ENCODE results near the gene ITGBL1. TPM values are rescaled to one million over a fixed set of nuclear protein-coding genes. Genes with fewer than 3 reads are reported as not detected.

The ITGBL1 gene
- total and polyA plus RNA-seq, 7 donors = 0.44 to 5.7 (median 1.7) TPM

GRCh38 chr13:101454767-101455166 lies 2.3 kb downstream of the ITGBL1 start:
- peaks cover 0 to 16% (median 2%) of the 10 kb centered on the region in 3 donors for H3K27me3 ChIP-seq (ENCODE audit: insufficient read depth in 3 of 3, low read length in 2 of 3)
- H3K36me3 ChIP-seq (ENCODE audit: insufficient read depth in 1 of 2, low read depth in 1 of 2) = no peaks in the 10 kb centered on the region
- ATAC-seq (no peak), DNase-seq (no peak)
- H3K27ac ChIP-seq = no peak overlapping the region
- intact Hi-C loops (cut with DNase I) = no loop called here
- no peaks in the 10 kb centered on the region for H3K4me1 ChIP-seq
- no peak overlapping the region for H3K4me3 ChIP-seq
- no peak for TF ChIP-seq CTCF (IDR thresholded peaks at IDR 0.05)
- WGBS, 3 donors = 45 to 71% (median 50%) methylated on average over 2 of the region's 2 CpGs
- H3K9me3 ChIP-seq = no peaks in the 10 kb centered on the region

GRCh38 chr13:101455863-101456262 lies 3.4 kb downstream of the ITGBL1 start:
- no peak for ATAC-seq
- DNase-seq = no peak
- no peaks in the 10 kb centered on the region for H3K36me3 ChIP-seq (ENCODE audit: insufficient read depth in 1 of 2, low read depth in 1 of 2)
- H3K4me1 ChIP-seq = no peaks in the 10 kb centered on the region
- no peak overlapping the region for H3K27ac ChIP-seq
- no peaks in the 10 kb centered on the region for H3K9me3 ChIP-seq
- intact Hi-C loops (cut with DNase I) = no loop called here
- H3K4me3 ChIP-seq = no peak overlapping the region
- TF ChIP-seq CTCF (IDR thresholded peaks at IDR 0.05) = no peak
- H3K27me3 ChIP-seq (ENCODE audit: insufficient read depth in 3 of 3, low read length in 2 of 3) = peaks cover 0 to 16% (median 2%) of the 10 kb centered on the region in 3 donors
- 20 to 58% (median 26%) methylated on average over 3 of the region's 3 CpGs for whole genome bisulfite sequencing, 3 donors

- H3K27ac ChIP-seq = no peak overlapping the region
- TF ChIP-seq CTCF (IDR thresholded peaks at IDR 0.05) = no peak
- DNase-seq (no peak), ATAC-seq (no peak)
- intact Hi-C loops (cut with DNase I) = no loop called here
- no peaks in the 10 kb centered on the region for H3K36me3 ChIP-seq (ENCODE audit: insufficient read depth in 1 of 2, low read depth in 1 of 2)
- 30 to 72% (median 42%) methylated on average over 2 of the region's 2 CpGs for WGBS, 3 donors
- peaks cover 0 to 16% (median 2%) of the 10 kb centered on the region in 3 donors for H3K27me3 ChIP-seq (ENCODE audit: insufficient read depth in 3 of 3, low read length in 2 of 3)
- no peak overlapping the region for H3K4me3 ChIP-seq
- H3K4me1 ChIP-seq = no peaks in the 10 kb centered on the region
- H3K9me3 ChIP-seq = no peaks in the 10 kb centered on the region
Observed at GRCh38 chr13:101457176-101457575, 4.7 kb downstream of the ITGBL1 start.

GRCh38 chr13:101465877-101466276 lies 13.4 kb downstream of the ITGBL1 start:
- Histone ChIP-seq H3K27me3 (ENCODE audit: insufficient read depth in 3 of 3, low read length in 2 of 3) (no peaks in the 10 kb centered on the region), H3K9me3 (no peaks in the 10 kb centered on the region), H3K36me3 (ENCODE audit: insufficient read depth in 1 of 2, low read depth in 1 of 2) (no peaks in the 10 kb centered on the region), H3K4me3 (no peak overlapping the region), H3K27ac (no peak overlapping the region), H3K4me1 (no peaks in the 10 kb centered on the region)
- ATAC-seq (peak in 1 of 4 donors; percentile 45), DNase-seq (no peak)
- TF ChIP-seq CTCF (IDR thresholded peaks at IDR 0.05) = no peak
- 71 to 86% (median 74%) methylated on average over 3 of the region's 3 CpGs for WGBS, 3 donors
- intact Hi-C loops (cut with DNase I) = no loop called here

- Histone ChIP-seq H3K4me1 (no peaks in the 10 kb centered on the region), H3K4me3 (no peak overlapping the region), H3K9me3 (no peaks in the 10 kb centered on the region), H3K27ac (no peak overlapping the region), H3K36me3 (ENCODE audit: insufficient read depth in 1 of 2, low read depth in 1 of 2) (no peaks in the 10 kb centered on the region), H3K27me3 (ENCODE audit: insufficient read depth in 3 of 3, low read length in 2 of 3) (no peaks in the 10 kb centered on the region)
- no peak for DNase-seq
- no peak for TF ChIP-seq CTCF (IDR thresholded peaks at IDR 0.05)
- intact Hi-C loops (cut with DNase I) = no loop called here
- 75 to 80% (median 76%) methylated on average over 4 of the region's 4 CpGs for WGBS, 3 donors
- ATAC-seq = no peak
Observed at GRCh38 chr13:101467415-101467814, 14.9 kb downstream of the ITGBL1 start.
